Tibial nerve (tissue), 4 donors: ENCODE data around the gene FMN1. TPM values are rescaled to one million over a fixed set of nuclear protein-coding genes. Genes with fewer than 3 reads are reported as not detected.

Experiments used
- DNase-seq, 2 donors: peaks; one replicate each; pipeline ENCODE4 v3.0.0-alpha.2; 2019; ENCODE audit warnings: low spot score in 2 of 2
- H3K27ac ChIP-seq, 4 donors: fragments of 200-600 bp; sonication (generic) in 3 of 4; one replicate each; pipeline ENCODE4 v1.5.1; 2017 to 2019; ENCODE audit warnings: mild to moderate bottlenecking in 1 of 4
- H3K27me3 ChIP-seq, 2 donors: fragments of 200-600 bp; sonication (generic) in 1 of 2; one replicate each; pipeline versions ENCODE4 v1.5.1 to v1.6.0; 2017 to 2019
- H3K36me3 ChIP-seq, 3 donors: fragments of 200-600 bp; sonication (generic); one replicate each; pipeline ENCODE4 v1.5.1; 2018 to 2019
- H3K4me1 ChIP-seq, 4 donors: fragments of 200-600 bp; sonication (generic) in 3 of 4; one replicate each; pipeline ENCODE4 v1.5.1; 2017 to 2019
- H3K4me3 ChIP-seq, 4 donors: fragments of 200-600 bp; sonication (generic) in 3 of 4; one replicate each; pipeline ENCODE4 v1.5.1; 2017 to 2019; ENCODE audit warnings: mild to moderate bottlenecking in 1 of 4, moderate library complexity in 1 of 4
- H3K9me3 ChIP-seq, 4 donors: fragments of 200-600 bp; sonication (generic) in 3 of 4; one replicate each; pipeline ENCODE4 v1.5.1; 2017 to 2019
- EP300 ChIP-seq, 2 donors: sonication (generic); formaldehyde crosslinking; IDR thresholded peaks; one replicate each; pipeline ENCODE4 v1.6.1; 2017; ENCODE audit warnings: antibody characterized with exemption in 2 of 2, mild to moderate bottlenecking in 1 of 2
- POLR2A ChIP-seq, 2 donors: fragments of 450-650 bp; IDR thresholded peaks; one replicate each; pipeline ENCODE4 v1.6.1; 2017; ENCODE audit warnings: antibody characterized with exemption in 2 of 2, mild to moderate bottlenecking in 2 of 2, moderate library complexity in 2 of 2
- WGBS, 2 donors: methylation state at CpG; one replicate each; pipeline ENCODE4 v1.1.5; 2018; 5-methylcytosine and 5-hydroxymethylcytosine counted together
- total RNA-seq, 4 donors: library from RNA; depleted of rRNA; stranded (reverse); fragments of >200 nt; gene quantifications; one replicate each; pipeline ENCODE4 v1.1.0, GENCODE V29; 2016
- TF ChIP-seq, protein P1 (sequence below), 5 experiments: fragments of 200-600 bp in 3 of 5; fragments of 450-650 bp in 2 of 5; sonication (generic) in 3 of 5; IDR thresholded peaks; one replicate each; pipeline ENCODE4 v1.5.1; 2016 to 2019; ENCODE audit warnings: antibody characterized with exemption in 5 of 5, mild to moderate bottlenecking in 3 of 5, moderate library complexity in 2 of 5

FMN1 gene
- total RNA-seq, 4 donors from 2014 or later: 15.1 to 62.1 (median 20.7) TPM

- Histone ChIP-seq H3K27me3 (no peaks in the 10 kb centered on the region), H3K36me3 (no peaks in the 10 kb centered on the region), H3K4me3 (no peak overlapping the region), H3K27ac (no peak overlapping the region), H3K9me3 (no peaks in the 10 kb centered on the region), H3K4me1 (peaks cover 0 to 11% (median 0%) of the 10 kb centered on the region in 4 donors)
- 89% methylated on average over 1 of the region's 1 CpG for WGBS, 2 donors
- TF ChIP-seq POLR2A (IDR thresholded peaks at IDR 0.05): no peak
- TF ChIP-seq, protein P1, sequence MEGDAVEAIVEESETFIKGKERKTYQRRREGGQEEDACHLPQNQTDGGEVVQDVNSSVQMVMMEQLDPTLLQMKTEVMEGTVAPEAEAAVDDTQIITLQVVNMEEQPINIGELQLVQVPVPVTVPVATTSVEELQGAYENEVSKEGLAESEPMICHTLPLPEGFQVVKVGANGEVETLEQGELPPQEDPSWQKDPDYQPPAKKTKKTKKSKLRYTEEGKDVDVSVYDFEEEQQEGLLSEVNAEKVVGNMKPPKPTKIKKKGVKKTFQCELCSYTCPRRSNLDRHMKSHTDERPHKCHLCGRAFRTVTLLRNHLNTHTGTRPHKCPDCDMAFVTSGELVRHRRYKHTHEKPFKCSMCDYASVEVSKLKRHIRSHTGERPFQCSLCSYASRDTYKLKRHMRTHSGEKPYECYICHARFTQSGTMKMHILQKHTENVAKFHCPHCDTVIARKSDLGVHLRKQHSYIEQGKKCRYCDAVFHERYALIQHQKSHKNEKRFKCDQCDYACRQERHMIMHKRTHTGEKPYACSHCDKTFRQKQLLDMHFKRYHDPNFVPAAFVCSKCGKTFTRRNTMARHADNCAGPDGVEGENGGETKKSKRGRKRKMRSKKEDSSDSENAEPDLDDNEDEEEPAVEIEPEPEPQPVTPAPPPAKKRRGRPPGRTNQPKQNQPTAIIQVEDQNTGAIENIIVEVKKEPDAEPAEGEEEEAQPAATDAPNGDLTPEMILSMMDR (IDR thresholded peaks at IDR 0.05): no peak
- TF ChIP-seq EP300 (IDR thresholded peaks at IDR 0.05): no peak
- no peak for DNase-seq
These were observed 313.0 kb downstream of the FMN1 start for GRCh38 chr15:32881528-32881927.

DNA sequence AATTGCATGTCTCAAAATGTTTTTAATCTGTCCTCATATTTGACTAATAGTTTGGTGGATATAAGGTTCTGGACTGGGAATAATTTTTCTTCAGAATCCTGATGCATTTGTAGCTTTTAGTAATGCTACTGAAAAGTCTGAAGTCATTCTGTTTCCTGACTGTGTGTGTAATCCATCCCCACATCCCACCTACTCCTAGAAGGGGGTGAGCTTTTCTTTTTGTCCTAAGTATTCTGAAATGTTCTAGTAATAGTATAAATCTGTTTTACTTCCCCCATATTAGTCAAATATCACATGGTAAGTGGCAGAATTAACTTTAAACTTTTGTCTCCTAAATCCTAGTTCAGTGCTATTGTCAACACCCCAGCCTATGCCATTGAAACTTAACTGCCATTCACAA, 313.9 kb downstream of the FMN1 start:
- H3K27me3 ChIP-seq: no peaks in the 10 kb centered on the region
- H3K36me3 ChIP-seq: no peaks in the 10 kb centered on the region
- H3K4me3 ChIP-seq: no peak overlapping the region
- H3K27ac ChIP-seq: no peak overlapping the region
- no peak for DNase-seq
- TF ChIP-seq EP300 (IDR thresholded peaks at IDR 0.05) (no peak), POLR2A (IDR thresholded peaks at IDR 0.05) (no peak)
- TF ChIP-seq, protein P1 (IDR thresholded peaks at IDR 0.05): no peak
- peaks cover 0 to 11% (median 0%) of the 10 kb centered on the region in 4 donors for H3K4me1 ChIP-seq
- no peaks in the 10 kb centered on the region for H3K9me3 ChIP-seq

DNA sequence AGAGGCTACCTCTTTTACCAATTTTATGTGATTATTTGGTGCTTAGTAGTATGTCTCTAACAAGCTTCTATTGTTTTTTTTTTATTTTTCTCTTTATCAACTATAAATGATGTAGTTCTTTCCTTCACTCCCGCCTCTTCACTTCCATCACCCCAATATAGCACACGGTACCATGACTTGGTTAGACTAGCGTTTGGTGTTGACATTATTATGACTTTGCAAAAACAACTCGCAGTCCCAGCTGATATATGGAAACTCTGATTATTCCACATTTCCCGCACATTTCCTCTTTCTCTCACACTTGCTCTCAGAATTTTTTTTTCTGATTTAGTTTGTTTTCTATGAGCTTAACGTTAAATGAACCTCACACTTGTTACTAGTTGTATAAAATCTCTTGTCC, 314.5 kb downstream of the FMN1 start:
- Histone ChIP-seq H3K27ac (no peak overlapping the region), H3K4me3 (no peak overlapping the region), H3K36me3 (no peaks in the 10 kb centered on the region), H3K4me1 (peaks cover 0 to 11% (median 0%) of the 10 kb centered on the region in 4 donors), H3K27me3 (no peaks in the 10 kb centered on the region), H3K9me3 (no peaks in the 10 kb centered on the region)
- 74 to 79% methylated on average over 6 of the region's 6 CpGs for WGBS, 2 donors
- DNase-seq: no peak
- TF ChIP-seq EP300 (IDR thresholded peaks at IDR 0.05) (no peak), POLR2A (IDR thresholded peaks at IDR 0.05) (no peak)
- TF ChIP-seq, protein P1 (IDR thresholded peaks at IDR 0.05): no peak

GRCh38 chr15:32878869-32879805, 315.4 kb downstream of the FMN1 start:
- no peak overlapping the region for H3K4me3 ChIP-seq
- no peak for DNase-seq
- no peaks in the 10 kb centered on the region for H3K36me3 ChIP-seq
- peaks cover 0 to 11% (median 0%) of the 10 kb centered on the region in 4 donors for H3K4me1 ChIP-seq
- H3K9me3 ChIP-seq: no peaks in the 10 kb centered on the region
- TF ChIP-seq EP300 (IDR thresholded peaks at IDR 0.05) (no peak), POLR2A (IDR thresholded peaks at IDR 0.05) (no peak)
- 35 to 44% methylated on average over 5 of the region's 5 CpGs for WGBS, 2 donors
- no peak overlapping the region for H3K27ac ChIP-seq
- H3K27me3 ChIP-seq: no peaks in the 10 kb centered on the region

DNA sequence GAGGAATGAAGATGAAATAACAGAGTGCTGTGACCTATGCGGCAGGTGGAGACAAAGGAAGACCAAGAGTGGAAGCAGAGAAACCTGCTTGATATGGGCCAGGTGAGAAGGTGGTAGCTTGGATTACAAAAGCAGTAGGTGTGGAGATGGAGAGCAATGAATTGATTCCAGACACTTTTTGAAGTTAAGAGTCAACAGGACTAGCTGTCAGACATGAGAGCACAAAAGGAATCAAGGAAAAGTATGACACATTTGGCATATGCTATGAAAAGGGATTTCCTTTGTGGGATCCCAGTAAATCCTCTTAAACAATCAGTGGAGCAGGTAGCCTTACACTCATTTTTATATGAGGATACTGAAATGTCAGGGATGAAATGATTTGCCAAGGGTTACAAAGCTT, 316.2 kb downstream of the FMN1 start:
- TF ChIP-seq EP300 (IDR thresholded peaks at IDR 0.05): no peak
- no peak for TF ChIP-seq POLR2A (IDR thresholded peaks at IDR 0.05)
- TF ChIP-seq, protein P1 (IDR thresholded peaks at IDR 0.05): no peak
- H3K4me1 ChIP-seq: peaks cover 0 to 11% (median 0%) of the 10 kb centered on the region in 4 donors
- no peak overlapping the region for H3K4me3 ChIP-seq
- whole genome bisulfite sequencing, 2 donors: 90 to 93% methylated on average over 1 of the region's 1 CpG
- H3K9me3 ChIP-seq: no peaks in the 10 kb centered on the region
- H3K27me3 ChIP-seq: no peaks in the 10 kb centered on the region
- DNase-seq: no peak
- H3K36me3 ChIP-seq: no peaks in the 10 kb centered on the region
- H3K27ac ChIP-seq: no peak overlapping the region
